H9 (cell line): ENCODE measurements around the gene CCDC57. TPM values are rescaled to one million over a fixed set of nuclear protein-coding genes. Genes with fewer than 3 reads are reported as not detected.

Source experiments
- DNase-seq: peaks from one replicate; pipeline ENCODE4 v3.0.0-alpha.2; 2017
- H2AFZ ChIP-seq: one replicate; pipeline ENCODE4 v1.6.1; 2013; ENCODE audit warnings: mild to moderate bottlenecking, low read length, control low read depth, moderate library complexity
- H2AK5ac ChIP-seq: 2 replicates; pipeline ENCODE4 v1.6.1; 2013; ENCODE audit warnings: low read length, control low read depth, mixed read lengths; ENCODE audit not compliant: insufficient read length
- H2BK120ac ChIP-seq: one replicate; pipeline ENCODE4 v1.6.1; 2013; ENCODE audit warnings: low read depth, mild to moderate bottlenecking, low read length, control low read depth, inconsistent platforms; ENCODE audit not compliant: poor library complexity, severe bottlenecking
- H2BK12ac ChIP-seq: 2 replicates; pipeline ENCODE4 v1.6.1; 2013; ENCODE audit warnings: low read length, control low read depth, mixed read lengths, low read depth; ENCODE audit not compliant: insufficient read length
- H2BK15ac ChIP-seq: 2 replicates; pipeline ENCODE4 v1.6.1; 2013; ENCODE audit warnings: low read depth, low read length, control low read depth
- H2BK20ac ChIP-seq: one replicate; pipeline ENCODE4 v1.6.1; 2013; ENCODE audit warnings: low read depth, mild to moderate bottlenecking, low read length, control low read depth, inconsistent platforms; ENCODE audit not compliant: poor library complexity, severe bottlenecking
- H2BK5ac ChIP-seq: 2 replicates; pipeline ENCODE4 v1.6.1; 2013; ENCODE audit warnings: low read length, control low read depth, mixed read lengths; ENCODE audit not compliant: insufficient read length
- H3K14ac ChIP-seq: 2 replicates; pipeline ENCODE4 v1.6.1; 2013; ENCODE audit warnings: low read length, control low read depth; ENCODE audit not compliant: insufficient read depth
- H3K18ac ChIP-seq: 2 replicates; pipeline ENCODE4 v1.6.1; 2013; ENCODE audit warnings: low read depth, mild to moderate bottlenecking, mixed read lengths, low read length, control low read depth; ENCODE audit not compliant: insufficient read length
- H3K23ac ChIP-seq: 2 replicates; pipeline ENCODE4 v1.6.1; 2013; ENCODE audit warnings: low read length, control low read depth, mixed read lengths, low read depth; ENCODE audit not compliant: insufficient read length
- H3K23me2 ChIP-seq: 2 replicates; pipeline ENCODE4 v1.6.1; 2013; ENCODE audit warnings: low read depth, mild to moderate bottlenecking, mixed read lengths, low read length, control low read depth; ENCODE audit not compliant: insufficient read length, poor library complexity, severe bottlenecking
- H3K27ac ChIP-seq: 2 replicates; pipeline ENCODE4 v1.5.1; 2013; ENCODE audit warnings: low read length, control low read depth, mixed read lengths, low read depth; ENCODE audit not compliant: insufficient read length
- H3K27me3 ChIP-seq: 2 replicates; pipeline ENCODE4 v1.6.1; 2013; ENCODE audit warnings: low read length, control low read depth, inconsistent platforms; ENCODE audit not compliant: insufficient read depth
- H3K4ac ChIP-seq: 2 replicates; pipeline ENCODE4 v1.6.1; 2013; ENCODE audit warnings: low read depth, mild to moderate bottlenecking, control low read depth, inconsistent platforms, low read length, moderate library complexity
- H3K4me1 ChIP-seq: 2 replicates; pipeline ENCODE4 v1.6.1; 2013; ENCODE audit warnings: low read length, control low read depth, inconsistent platforms; ENCODE audit not compliant: insufficient read depth
- H3K4me2 ChIP-seq: 2 replicates; pipeline ENCODE4 v1.6.1; 2013; ENCODE audit warnings: low read length, control low read depth, mixed read lengths; ENCODE audit not compliant: insufficient read length, insufficient read depth
- H3K56ac ChIP-seq: 2 replicates; pipeline ENCODE4 v1.6.1; 2013; ENCODE audit warnings: low read depth, mild to moderate bottlenecking, mixed read lengths, low read length, control low read depth; ENCODE audit not compliant: insufficient read length
- H3K79me1 ChIP-seq: 2 replicates; pipeline ENCODE4 v1.6.1; 2013; ENCODE audit warnings: low read depth, mild to moderate bottlenecking, moderate library complexity, low read length, control low read depth, inconsistent platforms; ENCODE audit not compliant: insufficient read depth, poor library complexity, severe bottlenecking
- H3K79me2 ChIP-seq: 2 replicates; pipeline ENCODE4 v1.6.1; 2013; ENCODE audit warnings: low read length, control low read depth, inconsistent platforms; ENCODE audit not compliant: insufficient read depth
- H3K9ac ChIP-seq: 2 replicates; pipeline ENCODE4 v1.6.1; 2013; ENCODE audit warnings: low read length, control low read depth, mixed read lengths; ENCODE audit not compliant: insufficient read length; ENCODE audit errors: extremely low read depth
- H3K9me3 ChIP-seq: one replicate; pipeline ENCODE4 v1.6.1; 2013; ENCODE audit warnings: low read depth, low read length, inconsistent platforms; ENCODE audit not compliant: control insufficient read depth
- H3T11ph ChIP-seq: one replicate; pipeline ENCODE4 v1.6.1; 2013; ENCODE audit warnings: mild to moderate bottlenecking, low read length, control low read depth, inconsistent platforms
- H4K20me1 ChIP-seq: one replicate; pipeline ENCODE4 v1.6.1; 2013; ENCODE audit not compliant: control insufficient read depth, insufficient read length, insufficient read depth
- H4K5ac ChIP-seq: 2 replicates; pipeline ENCODE4 v1.6.1; 2013; ENCODE audit warnings: low read depth, mild to moderate bottlenecking, mixed read lengths, low read length, control low read depth; ENCODE audit not compliant: insufficient read length
- H4K8ac ChIP-seq: replicated peaks from 2 replicates; pipeline ENCODE4 v1.6.1; 2013; ENCODE audit warnings: low read length, control low read depth, mixed read lengths, low read depth; ENCODE audit not compliant: insufficient read length
- H4K91ac ChIP-seq: 2 replicates; pipeline ENCODE4 v1.6.1; 2013; ENCODE audit warnings: low read depth, mild to moderate bottlenecking, moderate library complexity, mixed read lengths, low read length, control low read depth; ENCODE audit not compliant: insufficient read length
- H3K27ac Mint-ChIP-seq, 3 experiments: 2 replicates in 2 of 3; 3 replicates in 1 of 3; pipeline ENCODE4 v1.8.0; 2020 to 2021; ENCODE audit warnings: mixed read lengths in 3 of 3, mild to moderate bottlenecking in 1 of 3, moderate library complexity in 1 of 3
- H3K27me3 Mint-ChIP-seq: 2 replicates; pipeline ENCODE4 v1.8.0; 2021; ENCODE audit warnings: low read depth, mild to moderate bottlenecking, moderate library complexity, mixed read lengths
- H3K36me3 Mint-ChIP-seq, 3 experiments: 2 replicates in 2 of 3; 3 replicates in 1 of 3; pipeline ENCODE4 v1.8.0; 2020 to 2021; ENCODE audit warnings: low read depth in 3 of 3, mixed read lengths in 3 of 3; ENCODE audit not compliant: insufficient read depth in 1 of 3
- H3K4me1 Mint-ChIP-seq, 2 experiments: 2 replicates each; pipeline ENCODE4 v1.8.0; 2020; ENCODE audit warnings: mixed read lengths in 2 of 2
- H3K4me3 Mint-ChIP-seq, 2 experiments: 2 replicates in 1 of 2; 3 replicates in 1 of 2; pipeline ENCODE4 v1.8.0; 2020 to 2021; ENCODE audit warnings: mild to moderate bottlenecking in 2 of 2, mixed read lengths in 2 of 2, moderate library complexity in 1 of 2
- H3K9me3 Mint-ChIP-seq, 2 experiments: 2 replicates in 1 of 2; 3 replicates in 1 of 2; pipeline ENCODE4 v1.8.0; 2020; ENCODE audit warnings: mild to moderate bottlenecking in 2 of 2, mixed read lengths in 2 of 2, moderate library complexity in 1 of 2
- WGBS: extraction: QIAGEN DNeasy Blood & Tissue Kit; methylation state at CpG from one replicate; pipeline ENCODE4 v1.1.7; 2013; ENCODE audit warnings: missing lambda C conversion rate, low lambda C conversion rate, mixed read lengths; ENCODE audit not compliant: insufficient read length; ENCODE audit errors: extremely low coverage; 5-methylcytosine and 5-hydroxymethylcytosine counted together
- total RNA-seq: library from RNA; stranded (reverse); gene quantifications from 2 replicates; pipeline ENCODE4 v1.2.1, GENCODE V29; 2021
- TF ChIP-seq, protein P1 (sequence below): fragments of 200-600 bp; sonication (generic); conservative IDR thresholded peaks from 3 replicates; pipeline ENCODE4 v1.8.0; 2021; ENCODE audit warnings: antibody characterized with exemption, mild to moderate bottlenecking

The CCDC57 gene
- total RNA-seq, 1 experiment from 2014 or later: 11.0 TPM

DNA sequence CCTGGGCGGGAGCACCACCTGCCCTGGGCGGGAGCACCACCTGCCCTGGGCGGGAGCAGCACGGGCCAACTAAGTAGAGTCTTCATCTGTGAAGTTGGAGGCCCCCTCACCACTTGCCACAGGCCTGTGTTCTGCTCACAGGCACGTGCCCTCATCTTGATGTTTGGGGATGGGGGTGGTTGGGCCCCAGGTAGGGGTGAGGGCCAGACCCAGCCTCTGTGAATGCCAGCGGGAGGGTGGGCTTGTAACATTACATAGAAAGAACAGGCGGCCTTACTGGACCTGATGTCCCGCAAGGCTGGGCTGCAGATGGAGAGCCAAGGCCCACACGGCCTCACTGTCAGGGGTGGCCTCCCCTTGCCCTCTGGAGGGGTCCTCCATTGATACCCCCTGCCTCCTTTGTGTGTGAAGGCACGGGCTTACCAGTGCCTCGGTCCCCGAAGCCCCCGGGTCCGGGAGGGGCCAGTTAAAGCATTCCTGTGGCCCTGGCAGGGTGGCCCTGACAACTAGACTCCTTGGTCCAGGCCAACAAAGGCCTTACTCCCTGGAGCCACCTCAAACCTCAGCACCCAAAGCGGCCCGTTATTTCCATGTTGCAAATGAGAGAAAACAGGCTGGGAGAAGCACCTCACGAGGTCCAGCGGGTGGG, 15.1 kb upstream of the CCDC57 start:
- WGBS: no CpG with 5 or more reads among the region's 18 CpGs
- peaks cover 11% of the 10 kb centered on the region for H3K23me2 ChIP-seq
- peaks cover 53% of the 10 kb centered on the region for H3K27me3 Mint-ChIP-seq
- no peak overlapping the region for H2BK12ac ChIP-seq
- TF ChIP-seq, protein P1, sequence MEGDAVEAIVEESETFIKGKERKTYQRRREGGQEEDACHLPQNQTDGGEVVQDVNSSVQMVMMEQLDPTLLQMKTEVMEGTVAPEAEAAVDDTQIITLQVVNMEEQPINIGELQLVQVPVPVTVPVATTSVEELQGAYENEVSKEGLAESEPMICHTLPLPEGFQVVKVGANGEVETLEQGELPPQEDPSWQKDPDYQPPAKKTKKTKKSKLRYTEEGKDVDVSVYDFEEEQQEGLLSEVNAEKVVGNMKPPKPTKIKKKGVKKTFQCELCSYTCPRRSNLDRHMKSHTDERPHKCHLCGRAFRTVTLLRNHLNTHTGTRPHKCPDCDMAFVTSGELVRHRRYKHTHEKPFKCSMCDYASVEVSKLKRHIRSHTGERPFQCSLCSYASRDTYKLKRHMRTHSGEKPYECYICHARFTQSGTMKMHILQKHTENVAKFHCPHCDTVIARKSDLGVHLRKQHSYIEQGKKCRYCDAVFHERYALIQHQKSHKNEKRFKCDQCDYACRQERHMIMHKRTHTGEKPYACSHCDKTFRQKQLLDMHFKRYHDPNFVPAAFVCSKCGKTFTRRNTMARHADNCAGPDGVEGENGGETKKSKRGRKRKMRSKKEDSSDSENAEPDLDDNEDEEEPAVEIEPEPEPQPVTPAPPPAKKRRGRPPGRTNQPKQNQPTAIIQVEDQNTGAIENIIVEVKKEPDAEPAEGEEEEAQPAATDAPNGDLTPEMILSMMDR: no peak
- H2AK5ac ChIP-seq: no peak overlapping the region
- H4K91ac ChIP-seq: no peak overlapping the region
- peaks cover 22% of the 10 kb centered on the region; the same call in 1 of the 2 replicates for H3K27me3 ChIP-seq
- H3K27ac ChIP-seq: no peak overlapping the region
- H3K9ac ChIP-seq: no peak overlapping the region
- H3K23ac ChIP-seq: no peak overlapping the region
- peaks cover 2 to 4% of the 10 kb centered on the region in 2 experiments; a peak in 3 of 4 replicates for H3K4me1 Mint-ChIP-seq
- peak overlapping the region; percentile 21 for H3K4me2 ChIP-seq
- no peaks in the 10 kb centered on the region for H3K4me1 ChIP-seq
- no peaks in the 10 kb centered on the region for H3K79me2 ChIP-seq
- no peaks in the 10 kb centered on the region for H3K79me1 ChIP-seq
- H2BK15ac ChIP-seq: no peak overlapping the region
- peaks cover 2% of the 10 kb centered on the region for H4K20me1 ChIP-seq
- H3K9me3 Mint-ChIP-seq: 0 out of 5 replicates have a peak, but pooled peaks cover 0 to 3% of the 10 kb centered on the region in 2 experiments
- no peaks in the 10 kb centered on the region; a peak in 1 of 7 replicates for H3K36me3 Mint-ChIP-seq
- no peak overlapping the region; the same call in 1 of the 2 replicates for H3K14ac ChIP-seq
- H4K8ac ChIP-seq: no peak overlapping the region
- no peaks in the 10 kb centered on the region for H3K9me3 ChIP-seq
- H2BK5ac ChIP-seq: no peak overlapping the region
- H3K18ac ChIP-seq: no peak overlapping the region
- H2BK120ac ChIP-seq: no peak overlapping the region
- H3T11ph ChIP-seq: no peak overlapping the region
- H3K56ac ChIP-seq: no peak overlapping the region
- H3K4me3 Mint-ChIP-seq: peak overlapping the region; percentile 60 to 70; a peak in 4 of 5 replicates
- H3K27ac Mint-ChIP-seq: no peak overlapping the region
- H3K4ac ChIP-seq: no peak overlapping the region
- DNase-seq: no peak
- no peak overlapping the region for H2BK20ac ChIP-seq
- no peak overlapping the region for H2AFZ ChIP-seq
- H4K5ac ChIP-seq: no peak overlapping the region
